AG04449 (cell line): Measurements from ENCODE around the gene MYBPH.

Experiments used
- CTCF ChIA-PET: fragments of 350-600 bp; formaldehyde crosslinking; extraction: SDS; loops from one replicate; lab custom pipeline; 2021; ENCODE audit warnings: antibody characterized with exemption; lab: Yijun Ruan, JAX
- POLR2A ChIA-PET: fragments of 400-600, 350-600 bp; formaldehyde crosslinking; extraction: SDS; loops from one replicate; lab custom pipeline; 2020; ENCODE audit warnings: antibody characterized with exemption, inconsistent platforms; lab: Yijun Ruan, JAX
- DNase-seq: peaks from one replicate; pipeline ENCODE4 v3.0.0-alpha.2; 2010; ENCODE audit warnings: low read depth, low spot score
- H3K4me3 ChIP-seq: 2 replicates; pipeline ENCODE4 v1.5.1; 2011; ENCODE audit warnings: low read depth, mild to moderate bottlenecking, control low read depth, low read length
- TF ChIP-seq, protein P1 (sequence below): IDR thresholded peaks from one replicate; pipeline ENCODE4 v1.5.1; 2011; ENCODE audit warnings: mild to moderate bottlenecking, moderate library complexity, low read length, control low read depth, inconsistent platforms; ENCODE audit not compliant: insufficient read depth; ENCODE audit errors: missing control alignments

MYBPH gene

DNA sequence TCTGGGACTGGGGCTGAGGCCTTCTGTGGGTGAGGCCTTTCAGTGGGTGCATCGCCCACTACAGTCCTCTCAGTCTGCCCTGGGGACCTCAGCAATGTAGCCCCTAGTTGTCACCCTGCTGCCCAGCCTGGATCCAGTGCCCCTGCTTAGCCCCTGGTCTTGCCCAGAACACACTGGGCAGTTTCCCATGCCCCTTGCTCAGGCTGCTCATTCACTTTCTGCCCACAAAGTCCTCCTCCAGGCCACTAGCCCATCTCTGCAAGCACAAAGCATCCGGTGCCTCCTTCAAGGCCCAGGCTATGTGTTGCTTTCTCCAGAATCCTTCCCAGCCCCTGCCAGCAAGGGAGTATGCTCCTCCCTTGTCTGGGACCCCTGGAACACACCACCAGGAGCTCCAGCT, 53.5 kb downstream of the MYBPH start:
- ChIA-PET CTCF (interaction anchor here (1.1 to 19.6 kb wide), 5 partner anchors 10 to 148 kb away, joined by 3 to 594 read pairs (median 4); partner anchors contain the start of gene CHIT1), POLR2A (no interaction called here)
- TF ChIP-seq, protein P1, sequence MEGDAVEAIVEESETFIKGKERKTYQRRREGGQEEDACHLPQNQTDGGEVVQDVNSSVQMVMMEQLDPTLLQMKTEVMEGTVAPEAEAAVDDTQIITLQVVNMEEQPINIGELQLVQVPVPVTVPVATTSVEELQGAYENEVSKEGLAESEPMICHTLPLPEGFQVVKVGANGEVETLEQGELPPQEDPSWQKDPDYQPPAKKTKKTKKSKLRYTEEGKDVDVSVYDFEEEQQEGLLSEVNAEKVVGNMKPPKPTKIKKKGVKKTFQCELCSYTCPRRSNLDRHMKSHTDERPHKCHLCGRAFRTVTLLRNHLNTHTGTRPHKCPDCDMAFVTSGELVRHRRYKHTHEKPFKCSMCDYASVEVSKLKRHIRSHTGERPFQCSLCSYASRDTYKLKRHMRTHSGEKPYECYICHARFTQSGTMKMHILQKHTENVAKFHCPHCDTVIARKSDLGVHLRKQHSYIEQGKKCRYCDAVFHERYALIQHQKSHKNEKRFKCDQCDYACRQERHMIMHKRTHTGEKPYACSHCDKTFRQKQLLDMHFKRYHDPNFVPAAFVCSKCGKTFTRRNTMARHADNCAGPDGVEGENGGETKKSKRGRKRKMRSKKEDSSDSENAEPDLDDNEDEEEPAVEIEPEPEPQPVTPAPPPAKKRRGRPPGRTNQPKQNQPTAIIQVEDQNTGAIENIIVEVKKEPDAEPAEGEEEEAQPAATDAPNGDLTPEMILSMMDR, result no peak

DNA sequence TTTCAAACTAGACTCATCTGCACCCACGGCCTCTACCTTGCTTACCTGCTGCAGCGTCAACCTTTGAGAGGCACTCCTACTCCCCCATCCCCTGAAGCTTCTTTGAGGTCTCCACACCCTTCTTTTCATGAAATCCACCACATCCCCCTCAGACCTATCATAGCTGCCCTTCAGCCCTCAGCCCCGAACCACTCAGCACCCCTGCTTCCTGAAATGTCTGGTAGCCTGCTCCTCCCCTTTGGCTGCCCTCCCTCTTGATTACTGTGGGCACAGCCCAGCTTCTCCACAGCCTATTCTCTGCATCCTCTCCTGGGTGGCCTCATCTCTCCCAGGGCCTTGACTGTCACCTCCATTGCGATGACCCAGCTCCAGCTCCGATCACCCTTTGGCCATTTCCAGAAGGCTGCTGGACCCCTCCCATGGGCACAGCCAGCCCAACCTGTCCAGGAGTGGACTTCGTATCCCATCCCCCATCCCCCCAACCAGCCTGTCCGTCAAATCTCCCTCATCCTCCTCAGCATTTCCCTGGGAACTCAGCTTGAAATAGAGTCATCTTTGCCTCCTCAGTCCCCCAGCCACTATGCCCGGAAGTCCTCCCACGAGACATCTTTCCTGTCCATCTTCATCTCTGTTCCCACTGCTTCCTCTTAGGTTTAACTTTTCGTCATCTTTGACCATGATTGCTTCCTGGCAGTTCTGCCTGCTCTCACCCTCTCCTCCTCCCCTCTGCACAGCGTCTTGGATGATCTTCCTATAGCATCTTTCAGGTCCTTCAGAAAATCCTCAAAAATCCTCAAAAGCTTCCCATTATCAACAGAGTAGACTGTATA, 54.2 kb downstream of the MYBPH start:
- H3K4me3 ChIP-seq, result no peak overlapping the region
- no peak for DNase-seq
- ChIA-PET CTCF (interaction anchor here (0.6 to 19.6 kb wide), 18 partner anchors 10 to 151 kb away, joined by 3 to 594 read pairs (median 4); partner anchors contain the start of genes CHIT1 and MYBPH), POLR2A (interaction anchor here (0.6 kb wide), 1 partner anchor 12 kb away, joined by 3 read pairs; no protein-coding TSS in a partner anchor)
- TF ChIP-seq, protein P1, result no peak

More for the DNA sequence above, 53.5 kb downstream of the MYBPH start:
- no peak overlapping the region for H3K4me3 ChIP-seq
- DNase-seq, result no peak

DNA sequence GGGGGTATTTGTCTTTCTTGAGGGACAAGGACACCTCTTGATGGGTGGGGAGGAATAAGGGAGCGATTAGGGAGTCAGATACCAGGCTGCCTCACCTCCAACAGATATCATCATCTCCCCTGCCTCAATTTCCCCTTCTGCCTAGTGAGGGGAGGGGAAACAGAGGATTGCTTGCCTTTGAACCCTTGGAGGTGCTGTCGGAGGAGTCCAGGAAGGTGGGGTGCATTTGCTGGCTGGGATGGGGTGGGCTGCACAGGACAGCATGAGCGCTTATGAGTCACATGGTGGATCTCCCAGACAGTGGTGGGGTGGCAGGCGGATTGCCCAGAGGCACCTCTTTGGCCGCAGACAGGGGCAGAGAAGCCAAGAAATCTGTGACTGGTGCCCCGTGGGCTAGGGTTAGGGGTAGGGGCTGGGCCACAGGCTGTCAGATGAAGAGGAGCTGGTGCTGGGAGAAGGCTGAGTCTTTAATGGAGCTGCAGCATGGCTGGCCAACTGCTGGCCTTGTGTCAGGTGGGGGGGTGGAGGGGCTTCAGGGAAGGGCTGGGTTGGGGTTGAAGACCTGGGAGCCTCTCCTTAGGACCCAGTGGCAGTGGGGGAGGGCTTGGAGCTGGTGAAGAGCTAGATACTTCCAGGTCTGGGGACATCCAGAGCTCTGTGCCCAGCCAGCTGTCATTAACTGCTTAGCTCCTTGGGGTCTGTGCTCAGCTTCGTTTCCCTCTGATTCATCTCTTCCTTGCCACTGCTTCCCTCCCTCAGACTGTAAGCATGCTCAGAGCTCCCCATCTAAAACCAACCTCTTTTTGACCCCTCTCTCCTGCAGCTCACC, 55.1 kb downstream of the MYBPH start:
- ChIA-PET CTCF (interaction anchor here (0.7 to 19.6 kb wide), 16 partner anchors 9 to 152 kb away, joined by 3 to 594 read pairs (median 4); partner anchors contain the start of genes CHIT1 and MYBPH), POLR2A (no interaction called here)
- DNase-seq, result no peak
- no peak overlapping the region for H3K4me3 ChIP-seq
- TF ChIP-seq, protein P1, result no peak
